Omental fat pad (tissue), 4 donors: ENCODE measurements around the gene LSS. TPM values are rescaled to one million over a fixed set of nuclear protein-coding genes. Genes with fewer than 3 reads are reported as not detected.

Experiments used
- ATAC-seq: fragments of 150-250 bp; one replicate; pipeline ENCODE4 v1.9.1; 2016; ENCODE audit warnings: mild to moderate bottlenecking, moderate library complexity; ENCODE audit not compliant: low FRiP score
- DNase-seq: peaks from one replicate; pipeline ENCODE4 v3.0.0-alpha.2; 2019; ENCODE audit warnings: low spot score
- total RNA-seq, 4 donors: library from RNA; depleted of rRNA; stranded (reverse); fragments of >200 nt; gene quantifications; one replicate each; pipeline ENCODE4 v1.1.0, GENCODE V29; 2016
- TF ChIP-seq, protein P1 (sequence below), 3 donors: fragments of 450-650 bp; IDR thresholded peaks; one replicate each; pipeline ENCODE4 v1.5.1; 2016 to 2017; ENCODE audit warnings: antibody characterized with exemption in 3 of 3, mild to moderate bottlenecking in 3 of 3, moderate library complexity in 2 of 3

LSS gene
- total RNA-seq, 4 donors from 2014 or later, result 94.8 to 122 (median 108) TPM

GRCh38 chr21:46214478-46215340, 13.9 kb downstream of the LSS start:
- peak; percentile 18 for DNase-seq

DNA sequence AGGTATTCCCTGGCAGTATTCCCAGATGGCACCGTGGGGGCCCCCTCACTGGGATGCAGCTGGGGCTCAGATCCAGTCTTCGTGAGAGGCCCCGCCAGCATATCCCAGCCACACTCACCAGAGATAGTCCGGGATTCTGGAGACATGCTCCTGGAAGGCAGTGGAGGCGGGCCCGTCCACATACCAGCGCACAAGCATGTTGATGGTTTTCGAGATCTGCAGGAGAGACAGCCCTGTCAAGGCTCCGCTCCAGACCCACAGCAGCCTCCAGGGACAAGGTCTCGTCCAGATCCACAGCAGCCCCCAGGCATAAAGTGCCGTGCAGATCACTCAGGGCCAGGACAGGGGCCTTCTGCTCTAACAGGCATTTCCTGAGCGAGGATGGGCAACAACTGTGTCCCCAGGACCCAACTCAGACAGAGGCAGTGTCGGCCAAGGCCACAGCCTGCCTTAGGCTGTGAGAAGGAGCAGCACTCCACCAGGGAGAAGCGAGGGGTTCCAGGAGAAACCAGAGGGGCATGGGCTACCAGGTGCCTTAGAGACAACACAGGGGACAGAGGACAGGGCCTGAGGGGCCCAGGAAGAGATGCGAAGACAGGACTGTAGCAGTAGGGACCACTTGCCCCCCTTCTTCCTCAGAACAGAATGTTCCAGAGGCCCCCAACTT, 14.8 kb downstream of the LSS start:
- ATAC-seq (no peak), DNase-seq (peak; percentile 16)
- TF ChIP-seq, protein P1, sequence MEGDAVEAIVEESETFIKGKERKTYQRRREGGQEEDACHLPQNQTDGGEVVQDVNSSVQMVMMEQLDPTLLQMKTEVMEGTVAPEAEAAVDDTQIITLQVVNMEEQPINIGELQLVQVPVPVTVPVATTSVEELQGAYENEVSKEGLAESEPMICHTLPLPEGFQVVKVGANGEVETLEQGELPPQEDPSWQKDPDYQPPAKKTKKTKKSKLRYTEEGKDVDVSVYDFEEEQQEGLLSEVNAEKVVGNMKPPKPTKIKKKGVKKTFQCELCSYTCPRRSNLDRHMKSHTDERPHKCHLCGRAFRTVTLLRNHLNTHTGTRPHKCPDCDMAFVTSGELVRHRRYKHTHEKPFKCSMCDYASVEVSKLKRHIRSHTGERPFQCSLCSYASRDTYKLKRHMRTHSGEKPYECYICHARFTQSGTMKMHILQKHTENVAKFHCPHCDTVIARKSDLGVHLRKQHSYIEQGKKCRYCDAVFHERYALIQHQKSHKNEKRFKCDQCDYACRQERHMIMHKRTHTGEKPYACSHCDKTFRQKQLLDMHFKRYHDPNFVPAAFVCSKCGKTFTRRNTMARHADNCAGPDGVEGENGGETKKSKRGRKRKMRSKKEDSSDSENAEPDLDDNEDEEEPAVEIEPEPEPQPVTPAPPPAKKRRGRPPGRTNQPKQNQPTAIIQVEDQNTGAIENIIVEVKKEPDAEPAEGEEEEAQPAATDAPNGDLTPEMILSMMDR (IDR thresholded peaks at IDR 0.05), result no peak

More at GRCh38 chr21:46214478-46215340, 13.9 kb downstream of the LSS start:
- no peak for ATAC-seq
- TF ChIP-seq, protein P1 (IDR thresholded peaks at IDR 0.05), result no peak

- TF ChIP-seq, protein P1 (IDR thresholded peaks at IDR 0.05), result no peak
- DNase-seq, result peak; percentile 2
- no peak for ATAC-seq
Observed at GRCh38 chr21:46212721-46213484, 15.7 kb downstream of the LSS start.

- DNase-seq (peak; percentile 20), ATAC-seq (no peak)
- TF ChIP-seq, protein P1 (IDR thresholded peaks at IDR 0.05), result no peak
Observed at GRCh38 chr21:46211786-46212720, 16.5 kb downstream of the LSS start.

DNA sequence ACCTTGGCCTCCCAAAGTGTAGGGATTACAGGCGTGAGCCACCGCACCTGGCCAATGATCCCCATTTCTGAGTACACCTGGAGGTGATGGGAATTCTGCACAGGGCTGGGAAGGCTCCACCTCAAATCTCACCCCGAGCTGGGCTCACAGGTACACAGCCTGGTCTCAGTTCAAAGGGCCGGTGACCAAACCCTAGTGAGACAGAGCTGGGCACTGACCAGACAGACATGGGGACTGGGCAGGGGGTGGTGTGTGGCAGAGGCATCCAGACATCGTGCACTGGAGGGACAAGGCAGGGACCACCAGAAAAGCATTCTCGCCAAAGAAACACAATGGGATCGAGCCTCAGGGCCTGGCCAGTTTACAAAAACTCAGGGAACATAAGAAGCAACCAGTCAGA, 17.2 kb downstream of the LSS start:
- TF ChIP-seq, protein P1 (IDR thresholded peaks at IDR 0.05), result no peak
- DNase-seq (peak; percentile 17), ATAC-seq (no peak)
